ENCODE measurements around the gene RMND1.

The RMND1 gene

GRCh38 chr6:151389618-151390275 is 62.2 kb downstream of the RMND1 start:
- Histone ChIP-seq H4K20me1 (ENCODE audit: insufficient read depth, low read length) (no peaks in the 10 kb centered on the region), H3K9ac (ENCODE audit: low read length) (peak overlapping the region; percentile 97), H3K4me1 (ENCODE audit: insufficient read depth, low read length, severe bottlenecking) (peaks cover 43% of the 10 kb centered on the region), H3K9me2 (ENCODE audit: low read depth, low read length) (no peaks in the 10 kb centered on the region), H3K4me3 (ENCODE audit: low read depth, low read length, poor library complexity, severe bottlenecking) (peak overlapping the region; percentile 95), H2AFZ (ENCODE audit: low read length) (no peak overlapping the region), H3K27me3 (ENCODE audit: insufficient read depth, low read length) (no peaks in the 10 kb centered on the region), H3K36me3 (ENCODE audit: insufficient read depth, low read length) (peaks cover 28% of the 10 kb centered on the region), H3K79me2 (ENCODE audit: insufficient read depth, low read length) (peaks cover 73% of the 10 kb centered on the region), H3K9me3 (ENCODE audit: low read length) (no peaks in the 10 kb centered on the region), H3K27ac (ENCODE audit: low read depth, low read length, poor library complexity, severe bottlenecking) (peak overlapping the region; percentile 97), H3K4me2 (ENCODE audit: low read length) (peak overlapping the region; percentile 98), H3F3A (ENCODE audit: insufficient read depth, low read length) (0 out of 2 replicates have a peak, but pooled peaks cover 6% of the 10 kb centered on the region)
- TF ChIP-seq CTCF (IDR thresholded peaks at IDR 0.05; ENCODE audit: low read length): no peak
- no peak for TF ChIP-seq EZH2 (IDR thresholded peaks at IDR 0.05; ENCODE audit: borderline replicate concordance, low read length)

GRCh38 chr6:151388997-151389617 is 62.8 kb downstream of the RMND1 start:
- 0 out of 2 replicates have a peak, but pooled peaks cover 6% of the 10 kb centered on the region for H3F3A ChIP-seq (ENCODE audit: insufficient read depth, low read length)
- H3K79me2 ChIP-seq (ENCODE audit: insufficient read depth, low read length): peaks cover 74% of the 10 kb centered on the region
- H4K20me1 ChIP-seq (ENCODE audit: insufficient read depth, low read length): no peaks in the 10 kb centered on the region
- no peaks in the 10 kb centered on the region for H3K9me2 ChIP-seq (ENCODE audit: low read depth, low read length)
- H3K9me3 ChIP-seq (ENCODE audit: low read length): no peaks in the 10 kb centered on the region
- H3K9ac ChIP-seq (ENCODE audit: low read length): peak overlapping the region; percentile 97
- H3K4me2 ChIP-seq (ENCODE audit: low read length): peak overlapping the region; percentile 98
- H3K4me3 ChIP-seq (ENCODE audit: low read depth, low read length, poor library complexity, severe bottlenecking): peak overlapping the region; percentile 95
- no peak overlapping the region for H2AFZ ChIP-seq (ENCODE audit: low read length)
- peaks cover 29% of the 10 kb centered on the region for H3K36me3 ChIP-seq (ENCODE audit: insufficient read depth, low read length)
- no peak for TF ChIP-seq CTCF (IDR thresholded peaks at IDR 0.05; ENCODE audit: low read length)
- TF ChIP-seq EZH2 (IDR thresholded peaks at IDR 0.05; ENCODE audit: borderline replicate concordance, low read length): no peak
- H3K27ac ChIP-seq (ENCODE audit: low read depth, low read length, poor library complexity, severe bottlenecking): peak overlapping the region; percentile 97
- H3K27me3 ChIP-seq (ENCODE audit: insufficient read depth, low read length): no peaks in the 10 kb centered on the region
- H3K4me1 ChIP-seq (ENCODE audit: insufficient read depth, low read length, severe bottlenecking): peaks cover 37% of the 10 kb centered on the region

- H3K9ac ChIP-seq (ENCODE audit: low read length): 0 out of 2 replicates have a peak overlapping the region, but pooled peaks have one; percentile 97
- no peaks in the 10 kb centered on the region for H3K9me3 ChIP-seq (ENCODE audit: low read length)
- no peak overlapping the region for H3K4me3 ChIP-seq (ENCODE audit: low read depth, low read length, poor library complexity, severe bottlenecking)
- peaks cover 28% of the 10 kb centered on the region for H3K4me1 ChIP-seq (ENCODE audit: insufficient read depth, low read length, severe bottlenecking)
- H3K27me3 ChIP-seq (ENCODE audit: insufficient read depth, low read length): no peaks in the 10 kb centered on the region
- H3K27ac ChIP-seq (ENCODE audit: low read depth, low read length, poor library complexity, severe bottlenecking): no peak overlapping the region
- peaks cover 74% of the 10 kb centered on the region for H3K79me2 ChIP-seq (ENCODE audit: insufficient read depth, low read length)
- H3F3A ChIP-seq (ENCODE audit: insufficient read depth, low read length): 0 out of 2 replicates have a peak, but pooled peaks cover 6% of the 10 kb centered on the region
- H4K20me1 ChIP-seq (ENCODE audit: insufficient read depth, low read length): no peaks in the 10 kb centered on the region
- H3K4me2 ChIP-seq (ENCODE audit: low read length): peak overlapping the region; percentile 98; the same call in 1 of the 2 replicates
- TF ChIP-seq EZH2 (IDR thresholded peaks at IDR 0.05; ENCODE audit: borderline replicate concordance, low read length) (no peak), CTCF (IDR thresholded peaks at IDR 0.05; ENCODE audit: low read length) (no peak)
- no peaks in the 10 kb centered on the region for H3K9me2 ChIP-seq (ENCODE audit: low read depth, low read length)
- H2AFZ ChIP-seq (ENCODE audit: low read length): no peak overlapping the region
- H3K36me3 ChIP-seq (ENCODE audit: insufficient read depth, low read length): peaks cover 21% of the 10 kb centered on the region
These were observed 63.7 kb downstream of the RMND1 start for GRCh38 chr6:151388236-151388635.

Data from OCI-LY1 (cell line).